GM21515 (cell line): ENCODE data around the gene CCDC69.
"Not testable (repeated sequence)": the region's sequence is repeated elsewhere in the genome, so short reads cannot be mapped to it uniquely, and the experiment has no call there.

Experiments used
- ATAC-seq: cut with Tn5 transposase; IDR thresholded peaks from one replicate; pipeline ENCODE4 v1.9.1; 2021; ENCODE audit not compliant: unreplicated experiment

The CCDC69 gene

DNA sequence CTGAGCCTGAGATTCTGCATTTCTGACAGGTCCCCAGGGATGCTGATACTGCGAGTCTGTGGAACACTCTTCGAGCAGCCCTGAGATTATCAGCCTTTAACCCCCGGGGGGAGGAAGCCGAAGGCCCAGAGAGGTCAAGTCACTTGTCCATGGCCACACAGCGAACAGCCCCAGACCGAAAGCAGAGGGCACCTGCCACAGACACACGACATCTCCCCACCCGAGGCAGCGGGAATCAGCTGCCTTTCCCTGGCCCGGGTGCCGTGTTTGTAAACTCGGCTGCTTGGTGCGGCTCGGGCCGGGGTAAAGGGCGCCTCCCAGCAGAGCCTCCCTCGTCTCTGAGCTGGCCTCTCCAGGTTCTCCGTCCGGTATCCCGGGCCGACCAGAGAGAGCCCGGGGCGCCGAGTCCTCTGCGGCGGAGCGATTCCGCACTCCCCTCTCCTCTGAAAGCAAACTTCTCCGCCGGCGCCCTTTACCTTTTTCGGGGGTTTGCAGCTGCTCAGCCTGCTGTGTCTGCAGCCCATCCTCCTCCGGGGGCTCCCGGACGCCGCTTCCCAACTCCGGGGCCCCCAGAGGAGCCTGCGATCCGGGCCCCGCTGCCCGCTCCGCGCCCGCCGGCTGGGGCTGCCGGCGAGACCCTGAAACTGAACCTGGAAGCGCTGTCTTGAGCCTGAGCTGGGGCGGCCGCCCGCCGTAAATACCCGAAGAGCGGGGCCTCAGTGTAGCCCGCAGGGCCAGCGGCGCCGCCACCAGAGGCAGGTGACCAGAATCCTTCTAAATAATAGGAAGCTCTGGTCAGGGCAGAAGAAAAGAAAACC lies at the start of gene CCDC69:
Gene CCDC69, minus strand, starts transcription at position 646 of the 818 bp plus-strand sequence. Its CDS starts 122 bp downstream, at position 524.
- ATAC-seq = peak; percentile 70

GRCh38 chr5:151271336-151271735 lies 47.4 kb upstream of the CCDC69 start:
- ATAC-seq = no peak

- peak; percentile 83 for ATAC-seq
These were observed 46.7 kb upstream of the CCDC69 start for GRCh38 chr5:151270599-151270998.

DNA sequence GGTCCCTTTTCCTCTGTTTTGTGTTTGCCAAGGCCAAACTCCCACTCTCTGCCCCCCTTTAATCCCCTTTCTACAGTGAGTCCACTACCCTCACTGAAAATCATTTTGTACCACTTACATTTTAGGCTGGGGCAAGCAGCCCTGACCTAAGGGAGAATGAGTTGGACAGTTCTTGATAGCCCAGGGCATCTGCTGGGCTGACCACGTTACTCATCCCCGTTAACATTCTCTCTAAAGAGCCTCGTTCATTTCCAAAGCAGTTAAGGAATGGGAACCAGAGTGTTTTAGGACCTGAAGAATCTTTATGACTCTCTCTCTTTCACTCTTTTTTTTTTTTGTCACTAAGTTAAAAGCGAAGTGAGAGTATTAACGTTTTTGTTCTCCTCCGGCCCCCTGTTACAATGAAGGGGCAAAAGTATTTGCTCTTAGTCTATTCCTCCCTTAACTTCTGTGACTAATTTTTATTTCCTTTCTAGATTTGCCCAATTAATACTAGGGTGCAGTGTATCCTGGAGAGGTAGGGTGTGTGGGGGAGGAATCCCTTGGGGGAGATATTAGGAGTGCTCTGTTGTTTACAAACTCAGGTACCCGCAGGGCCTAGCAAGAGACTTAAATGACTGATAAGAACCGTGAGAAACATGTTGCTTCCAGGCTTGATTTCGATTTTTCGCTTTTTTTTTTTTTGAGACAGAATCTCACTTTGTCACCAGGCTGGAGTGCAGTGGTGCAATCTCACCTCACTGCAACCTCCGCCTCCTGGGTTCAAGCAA lies 43.8 kb upstream of the CCDC69 start:
- no peak for ATAC-seq

DNA sequence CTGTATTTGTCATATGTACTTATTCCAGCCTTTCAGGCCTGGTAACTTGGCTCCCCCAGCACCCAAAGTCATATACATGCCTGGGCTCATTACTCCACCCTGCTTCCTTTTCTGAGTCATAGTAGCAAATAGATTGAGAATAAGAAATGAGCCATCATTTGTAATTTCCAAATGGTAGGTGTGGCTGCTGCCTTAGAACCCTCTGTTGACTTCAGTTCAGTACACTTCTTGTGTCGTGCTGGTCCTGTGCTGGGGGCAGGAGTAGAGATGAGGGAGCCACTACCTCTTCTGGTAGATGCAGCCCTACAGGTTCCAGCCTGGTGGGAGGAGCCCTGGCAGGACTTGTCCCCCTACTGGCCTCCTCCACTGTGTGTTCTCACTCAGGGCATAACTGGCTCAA lies 40.2 kb upstream of the CCDC69 start:
- ATAC-seq = no peak

- no peak for ATAC-seq
These were observed 38.6 kb upstream of the CCDC69 start for GRCh38 chr5:151262532-151262931.

DNA sequence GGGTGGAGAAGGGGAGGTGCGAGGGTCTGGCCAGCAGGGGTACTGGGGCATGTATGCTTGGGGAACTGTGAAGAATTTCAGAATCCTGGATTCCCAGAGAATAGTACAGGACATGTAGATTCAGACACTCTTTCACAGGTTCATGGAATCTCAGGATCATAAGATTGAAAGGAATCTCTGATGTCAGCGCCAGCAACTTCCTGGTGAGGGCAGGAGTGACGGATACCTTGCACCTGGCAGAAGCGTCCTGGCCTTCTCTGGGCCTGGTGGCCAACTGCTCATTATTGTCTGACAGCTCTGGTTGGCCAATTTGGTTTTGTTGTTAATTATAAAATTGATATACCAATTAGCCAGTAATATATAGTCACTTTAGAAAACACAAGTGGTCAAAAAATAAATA lies 36.0 kb upstream of the CCDC69 start:
- ATAC-seq = no peak

- ATAC-seq = no peak
These were observed 34.9 kb upstream of the CCDC69 start for GRCh38 chr5:151258816-151259215.

- no peak for ATAC-seq
These were observed 34.3 kb upstream of the CCDC69 start for GRCh38 chr5:151258201-151258611.

DNA sequence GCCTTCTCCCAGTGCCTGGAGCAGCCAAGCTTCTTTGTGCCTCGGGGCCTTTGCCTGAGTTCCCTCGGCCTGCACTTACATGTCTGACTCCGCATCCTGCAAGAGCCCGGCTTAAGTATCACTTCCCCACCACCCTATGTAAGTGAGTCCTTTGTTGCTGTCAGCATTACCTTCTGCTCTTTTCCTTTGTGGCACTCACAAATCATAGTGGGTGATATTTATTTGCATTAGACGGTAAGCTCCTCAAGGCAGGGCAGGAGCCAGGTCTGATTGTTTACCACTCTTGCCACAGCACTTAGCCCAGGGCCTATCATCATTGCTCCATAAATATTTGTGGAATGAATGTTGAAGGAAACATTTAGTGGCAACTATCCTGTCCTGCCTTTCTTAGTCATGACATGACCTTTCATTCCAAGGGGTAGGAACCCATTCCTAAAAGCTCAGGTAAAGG lies 33.9 kb upstream of the CCDC69 start:
- ATAC-seq = peak; percentile 33

DNA sequence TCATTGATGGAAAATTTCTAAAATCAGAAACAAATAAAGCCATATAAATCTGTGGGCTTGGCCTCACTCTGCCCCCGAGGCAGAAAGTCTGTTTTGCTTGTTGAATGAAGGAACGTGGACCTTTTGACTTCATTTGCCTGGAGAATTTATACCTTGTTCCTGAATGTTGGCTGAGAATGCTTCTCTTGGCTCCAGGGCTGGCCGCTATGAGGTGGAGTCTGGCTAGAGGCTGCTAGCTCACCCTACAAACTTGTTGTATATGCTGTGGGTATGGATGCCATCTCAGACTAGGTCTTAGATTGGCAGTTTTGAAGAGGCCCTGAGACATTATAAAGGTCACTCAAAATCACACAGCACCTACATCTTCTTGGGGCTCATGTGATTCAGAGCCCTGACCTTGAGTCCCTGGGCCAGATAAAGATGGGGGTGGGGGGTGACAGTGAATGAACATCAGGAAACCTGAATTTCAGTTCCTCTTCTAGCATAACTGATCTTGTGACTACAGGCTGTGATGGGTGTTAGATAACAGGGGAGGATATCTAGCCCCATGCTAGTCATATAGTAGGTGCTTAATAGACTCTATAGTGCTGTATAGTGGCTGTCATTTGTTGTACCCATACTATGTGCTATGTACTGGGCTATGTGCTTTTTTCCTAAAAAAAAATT lies 31.9 kb upstream of the CCDC69 start:
- peak; percentile 43 for ATAC-seq

DNA sequence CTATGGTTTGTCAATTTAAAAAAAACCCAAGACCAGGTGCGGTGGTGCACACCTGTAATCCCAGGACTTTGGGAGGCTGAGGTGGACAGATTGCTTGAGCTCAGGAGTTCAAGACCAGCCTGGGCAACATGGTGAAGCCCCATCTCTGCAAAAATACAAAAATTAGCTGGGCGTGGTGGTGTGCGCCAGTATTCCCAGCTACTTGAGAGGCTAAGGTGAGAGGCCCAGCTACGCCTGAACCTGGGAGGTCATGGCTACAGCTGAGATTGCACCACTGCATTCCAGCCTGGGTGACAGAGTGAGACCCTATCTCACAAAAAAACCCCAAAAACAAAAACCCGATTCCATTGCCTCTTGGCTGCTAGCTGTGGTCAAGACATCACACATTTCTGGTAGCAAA lies 31.1 kb upstream of the CCDC69 start:
- ATAC-seq = not testable (repeated sequence)

- no peak for ATAC-seq
These were observed 30.7 kb upstream of the CCDC69 start for GRCh38 chr5:151254556-151254955.

- ATAC-seq = no peak
These were observed 29.7 kb upstream of the CCDC69 start for GRCh38 chr5:151253605-151253950.

DNA sequence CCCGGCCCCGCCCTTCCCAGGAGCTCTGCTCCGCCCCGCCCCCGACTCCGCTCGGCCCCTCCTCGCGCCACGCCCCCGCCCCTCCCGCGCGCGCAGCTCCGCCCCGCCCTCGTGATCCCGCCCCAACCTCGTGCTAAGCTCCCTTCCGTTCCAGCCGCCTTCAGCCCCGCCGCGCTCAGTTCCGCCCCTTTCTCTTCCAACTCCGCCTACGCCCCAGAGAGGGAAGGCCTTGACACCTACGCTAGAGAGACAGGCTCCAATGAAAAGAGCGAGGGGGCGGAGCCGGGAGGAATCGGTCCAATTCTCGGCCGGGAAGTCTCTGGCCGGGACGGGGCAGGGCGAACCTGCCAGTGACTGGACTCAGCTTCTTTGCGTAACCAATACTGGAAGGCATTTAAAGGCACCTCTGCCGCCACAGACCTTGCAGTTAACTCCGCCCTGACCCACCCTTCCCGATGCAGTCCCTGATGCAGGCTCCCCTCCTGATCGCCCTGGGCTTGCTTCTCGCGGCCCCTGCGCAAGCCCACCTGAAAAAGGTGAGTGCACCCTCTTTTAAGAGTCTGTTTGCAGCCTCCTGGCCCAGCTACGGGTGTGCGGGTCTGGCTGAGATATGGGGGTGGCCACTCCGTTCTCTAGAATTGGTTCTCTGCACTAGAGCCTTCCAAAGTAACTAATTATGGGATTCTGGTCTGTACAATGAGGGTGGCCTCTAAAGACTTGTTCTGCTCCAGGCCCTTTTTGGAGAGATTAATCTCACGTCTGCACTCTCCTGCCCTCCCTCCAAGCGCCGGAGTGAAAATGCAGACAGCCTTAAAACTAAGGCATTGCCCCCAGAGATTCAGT lies 29.1 kb upstream of the CCDC69 start, which contains the start of gene GM2A:
Gene GM2A, plus strand, starts transcription at position 424 of the 843 bp plus-strand sequence. Its CDS starts 32 bp downstream, at position 456.
- ATAC-seq = peak; percentile 81

DNA sequence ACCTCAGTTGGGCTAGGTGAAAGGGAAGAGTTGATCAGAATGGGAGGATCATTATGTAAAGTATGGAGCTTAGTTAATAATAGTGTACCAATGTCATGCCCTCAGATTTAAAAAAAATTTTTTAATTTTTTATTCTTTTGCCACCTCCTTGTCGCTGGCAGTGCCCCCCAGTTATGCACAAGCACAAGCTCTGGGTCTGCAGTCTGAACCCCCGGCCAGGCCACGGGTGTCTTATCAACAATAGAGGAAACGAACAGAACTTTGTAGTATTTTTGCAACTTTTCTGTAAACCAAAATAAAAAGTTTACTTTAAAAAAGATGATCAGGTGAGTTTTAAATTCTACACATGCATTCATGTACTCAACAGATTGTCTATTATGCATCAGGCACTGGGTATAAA lies 27.7 kb upstream of the CCDC69 start:
- ATAC-seq = no peak

DNA sequence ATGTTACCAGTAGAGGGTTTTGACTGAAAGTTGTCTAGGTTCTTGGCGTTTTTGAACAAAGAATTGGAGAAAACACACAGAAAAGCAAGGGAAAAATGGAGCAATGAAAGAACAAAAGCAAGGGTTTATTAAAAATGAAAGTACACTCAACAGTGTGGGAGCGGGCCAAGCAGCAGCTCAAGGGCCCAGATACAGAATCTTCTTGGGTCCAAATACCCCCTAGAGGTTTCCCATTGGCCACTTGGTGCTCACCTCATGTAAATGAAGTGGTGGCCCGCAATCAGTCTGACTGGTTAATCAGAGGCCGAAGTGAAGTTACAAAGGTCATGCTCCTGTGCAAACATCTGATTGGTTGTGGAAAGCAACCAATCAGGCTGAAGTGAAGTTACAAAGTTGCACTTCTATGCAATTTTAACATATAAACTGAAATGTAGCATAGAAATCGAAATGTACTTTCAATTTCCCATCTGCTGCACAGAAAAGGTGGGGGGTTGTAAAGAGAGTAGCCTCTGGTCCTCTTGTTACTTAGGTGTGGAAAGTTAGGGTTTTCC lies 27.2 kb upstream of the CCDC69 start:
- no peak for ATAC-seq

DNA sequence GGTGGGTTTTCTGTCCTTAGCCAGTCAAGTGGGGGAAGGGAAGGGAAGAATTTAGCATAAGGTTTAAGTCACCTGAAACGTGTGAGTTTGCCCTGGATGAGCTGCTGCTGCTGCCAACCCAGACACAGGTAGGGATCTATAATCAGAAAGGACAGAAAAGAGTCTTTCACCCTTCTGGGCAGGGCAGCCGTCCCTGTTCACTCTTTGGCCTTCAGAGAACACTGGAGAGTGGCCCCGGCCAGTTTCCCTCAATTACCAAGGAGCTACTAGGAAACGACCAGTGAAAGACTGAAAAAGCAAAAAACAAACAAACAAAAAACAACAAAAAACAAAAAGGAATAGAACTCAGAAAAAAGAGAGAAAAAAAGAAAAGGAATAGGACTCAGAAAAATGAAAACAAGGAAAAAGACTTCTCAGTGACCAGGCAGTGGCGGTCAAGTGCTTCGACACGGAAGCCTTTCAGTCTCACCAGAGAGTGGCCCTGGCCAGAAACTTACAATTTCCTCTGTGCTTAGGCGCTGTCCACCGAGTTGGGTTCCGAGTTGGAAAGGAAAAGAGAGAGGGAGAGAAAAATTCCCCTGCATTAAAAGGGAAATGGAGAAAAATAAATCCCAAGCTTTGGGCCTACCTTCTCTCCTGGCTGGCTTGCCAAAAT lies 26.6 kb upstream of the CCDC69 start:
- no peak for ATAC-seq

DNA sequence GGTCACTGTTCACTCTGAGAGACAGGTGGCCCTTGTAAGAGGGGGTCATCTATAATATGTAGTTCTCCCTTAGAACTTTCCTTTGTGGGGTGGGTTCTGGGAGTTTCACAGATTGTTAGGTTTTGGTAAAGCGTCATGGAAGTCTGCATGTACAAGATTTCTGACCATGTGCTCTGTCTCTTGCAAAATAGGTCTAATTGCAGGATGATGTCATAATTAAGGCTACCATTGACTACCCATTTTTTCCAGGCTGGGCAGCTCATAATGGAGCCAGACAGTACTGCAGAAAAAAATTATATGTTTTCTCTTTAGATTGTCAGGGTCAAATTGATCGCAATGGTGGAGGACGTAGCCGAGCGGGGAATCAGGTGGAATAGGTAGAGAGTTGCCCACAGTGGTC lies 25.4 kb upstream of the CCDC69 start:
- no peak for ATAC-seq

- ATAC-seq = no peak
These were observed 24.8 kb upstream of the CCDC69 start for GRCh38 chr5:151248651-151249050.
